COLO829 (cell line): Measurements from ENCODE around the gene ESRRB.

Experiments used
- DNase-seq: peaks from one replicate; pipeline ENCODE4 v3.0.0; 2012; ENCODE audit warnings: low spot score

ESRRB gene

DNA sequence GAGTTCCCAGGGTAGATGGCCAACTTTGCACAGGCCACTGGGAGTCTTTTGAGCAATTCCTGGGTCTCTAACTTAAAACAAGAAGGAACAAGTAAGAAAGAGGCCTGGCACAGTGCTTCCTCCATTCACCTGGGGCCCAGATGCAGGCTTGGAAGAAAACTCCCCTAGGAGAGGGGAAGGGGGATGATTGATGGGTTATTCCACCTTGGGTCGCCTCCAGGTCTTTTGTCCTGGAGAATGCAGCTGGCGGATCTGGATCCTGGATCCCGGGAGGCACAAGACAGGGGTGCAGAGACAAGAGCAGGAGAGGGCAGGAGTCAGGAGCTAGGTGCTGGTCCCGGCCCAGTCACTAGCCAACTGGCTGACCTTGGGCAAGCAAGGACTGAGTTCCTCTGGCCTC lies 74.5 kb downstream of the ESRRB start:
- no peak for DNase-seq

DNA sequence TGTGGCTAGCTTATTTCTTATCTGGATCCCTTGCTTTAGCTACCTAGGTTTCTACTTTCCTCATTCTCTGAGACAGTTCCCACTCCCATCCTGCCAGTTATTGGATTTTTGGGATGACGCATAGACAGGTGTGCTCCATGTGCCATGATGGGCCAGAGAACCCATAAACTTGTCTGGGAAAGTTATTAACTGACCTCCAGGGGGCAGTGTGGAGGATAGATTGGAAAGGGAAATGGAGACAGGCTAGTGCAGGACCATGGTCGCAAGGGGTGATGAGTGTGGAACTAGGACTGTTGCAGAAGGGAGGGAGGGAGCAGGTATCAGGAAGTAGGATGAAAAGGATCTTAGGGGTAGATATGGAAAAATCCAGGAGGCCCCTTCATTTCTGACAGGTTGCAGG lies 80.3 kb downstream of the ESRRB start:
- peak; percentile 48 for DNase-seq

DNA sequence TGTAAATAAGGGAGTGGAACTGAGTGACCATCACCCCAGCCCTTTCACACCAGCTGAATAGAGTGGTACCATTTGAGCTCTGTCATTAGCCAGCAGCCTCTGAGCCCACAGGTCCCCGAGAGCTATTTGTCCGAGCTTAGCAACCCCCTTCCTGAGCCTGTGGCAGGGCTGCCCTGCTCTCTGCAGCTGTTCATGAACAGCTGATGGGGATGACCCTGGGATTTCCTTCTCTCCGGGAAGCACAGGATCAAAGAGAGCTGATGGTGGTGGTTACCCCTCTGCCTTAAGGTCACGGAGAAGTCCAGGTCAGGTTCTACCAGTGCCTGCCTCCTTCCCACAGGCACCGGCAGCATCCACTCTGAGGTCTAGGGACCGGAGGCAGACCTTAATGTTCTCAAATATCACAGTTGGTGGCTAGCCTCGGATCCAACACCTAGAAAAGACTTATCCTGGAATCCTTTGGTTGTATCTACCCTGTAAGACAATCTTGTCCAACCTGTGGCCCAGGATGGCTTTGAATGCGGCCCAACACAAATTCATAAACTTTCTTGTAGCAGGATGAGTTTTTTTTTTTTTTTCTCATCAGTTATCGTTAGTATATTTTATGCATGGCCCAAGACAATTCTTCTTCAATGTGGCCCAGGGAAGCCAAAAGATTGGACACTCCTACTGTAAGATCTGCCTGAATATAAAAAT lies 81.1 kb downstream of the ESRRB start:
- no peak for DNase-seq

DNA sequence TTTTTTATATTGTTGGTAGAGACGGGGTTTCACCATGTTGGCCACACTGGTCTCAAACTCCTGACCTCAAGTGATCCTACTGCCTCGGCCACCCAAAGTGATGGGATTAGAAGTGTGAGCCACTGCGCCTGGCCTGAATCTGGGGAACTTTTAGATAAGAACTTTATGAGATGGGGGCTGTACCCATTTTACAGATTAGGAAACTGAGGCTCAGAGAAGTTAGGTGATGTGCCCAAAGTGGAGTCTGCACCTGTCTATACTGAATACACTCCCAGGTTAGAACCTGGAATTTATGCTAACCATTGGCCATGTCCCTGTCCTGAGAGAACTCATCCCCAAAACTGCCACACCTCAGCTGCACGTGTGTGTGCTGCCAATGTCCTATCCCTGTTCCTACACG lies 81.9 kb downstream of the ESRRB start:
- DNase-seq = no peak

DNA sequence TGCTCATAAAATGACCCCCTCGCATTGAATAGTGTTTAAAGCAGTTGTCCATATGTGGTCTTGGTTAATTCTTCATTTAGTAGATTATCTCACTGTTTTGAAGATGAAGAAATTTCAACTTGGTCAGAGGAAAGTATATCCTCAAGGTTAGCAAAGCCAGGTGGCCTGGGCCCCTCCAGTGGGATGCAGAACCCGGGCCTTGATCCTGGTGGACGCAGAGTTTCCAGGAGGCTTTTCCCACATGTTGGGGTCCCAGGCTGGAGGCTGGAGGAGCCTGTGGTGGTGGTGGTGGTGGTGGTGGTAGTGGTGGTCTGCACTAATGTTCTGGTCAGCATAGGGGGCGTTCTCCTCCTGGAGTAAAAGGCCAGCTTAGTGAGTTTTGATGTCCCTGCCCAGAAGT lies 85.9 kb downstream of the ESRRB start:
- DNase-seq = no peak

DNA sequence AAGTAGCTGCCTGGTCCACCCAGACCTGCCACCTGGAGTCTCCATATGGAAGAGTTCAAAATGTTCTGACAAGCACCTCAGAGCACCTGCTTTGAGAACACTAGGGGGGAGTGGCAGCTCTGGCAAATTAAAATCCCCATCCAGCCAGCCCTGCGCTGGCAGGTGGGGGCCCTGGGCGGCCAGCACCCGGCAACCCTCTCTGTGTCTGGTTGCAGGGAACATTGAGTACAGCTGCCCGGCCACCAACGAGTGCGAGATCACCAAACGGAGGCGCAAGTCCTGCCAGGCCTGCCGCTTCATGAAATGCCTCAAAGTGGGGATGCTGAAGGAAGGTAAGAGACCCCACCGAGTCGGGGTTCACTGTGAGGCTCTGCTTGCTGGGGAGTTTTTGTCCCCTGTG lies 86.4 kb downstream of the ESRRB start:
- DNase-seq = no peak

DNA sequence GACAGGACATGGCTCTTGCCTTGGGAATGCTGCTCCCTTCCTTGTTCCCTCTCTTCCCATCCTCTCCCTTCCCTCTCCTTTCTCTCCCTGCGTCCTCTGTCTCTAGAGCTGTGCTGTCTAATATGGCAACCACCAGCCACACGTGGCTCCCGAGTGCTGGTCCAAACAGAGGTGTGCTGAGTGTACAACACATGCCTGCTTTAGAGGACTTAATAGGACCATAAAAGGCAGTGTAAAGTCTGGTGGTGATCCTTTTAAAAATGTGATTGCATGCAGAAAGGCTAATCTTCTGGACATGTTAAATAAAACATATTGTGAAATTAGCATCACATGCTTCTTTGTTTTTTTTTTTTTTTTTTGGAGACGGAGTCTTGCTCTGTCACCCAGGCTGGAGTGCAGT lies 87.2 kb downstream of the ESRRB start:
- no peak for DNase-seq

DNA sequence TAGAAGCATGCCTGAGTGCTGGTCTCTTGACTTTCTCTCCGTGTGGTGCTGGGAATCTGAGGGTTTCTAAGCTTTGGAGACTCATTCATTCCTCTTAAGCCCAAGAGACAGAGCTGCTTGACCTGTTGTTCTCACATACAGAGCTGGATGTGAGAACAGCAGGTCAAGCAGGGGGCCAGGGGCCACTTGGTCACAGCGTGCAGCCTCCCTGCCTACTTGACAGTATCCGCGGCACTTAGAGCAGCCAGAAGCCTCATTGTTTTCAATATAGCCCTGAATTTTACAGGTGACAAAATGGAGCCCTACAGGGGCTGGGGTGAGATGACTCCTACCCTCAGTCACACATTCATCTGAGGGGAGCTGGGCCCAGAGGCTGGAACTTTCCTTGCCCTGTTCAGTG lies 88.9 kb downstream of the ESRRB start:
- DNase-seq = no peak

DNA sequence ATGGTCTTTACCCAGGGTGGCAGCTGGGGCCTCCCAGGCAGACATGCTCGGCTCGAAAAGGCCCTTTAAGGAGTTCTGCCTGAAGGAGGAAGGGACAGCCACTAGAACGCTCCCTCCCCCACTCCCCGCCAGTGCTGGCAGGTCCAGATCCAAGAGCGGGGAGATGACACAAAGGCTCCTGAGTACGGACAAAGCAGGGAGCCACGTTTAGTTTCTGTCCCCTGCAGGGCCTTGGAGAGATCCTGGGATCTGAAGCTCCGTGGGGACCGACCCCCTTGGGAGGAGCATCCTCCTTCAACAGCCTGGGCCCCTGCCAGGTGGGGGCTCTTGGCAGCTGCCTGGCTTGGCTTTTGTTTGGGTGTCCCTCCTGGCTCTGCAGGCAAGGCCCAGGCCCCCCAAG lies 89.7 kb downstream of the ESRRB start:
- no peak for DNase-seq

DNA sequence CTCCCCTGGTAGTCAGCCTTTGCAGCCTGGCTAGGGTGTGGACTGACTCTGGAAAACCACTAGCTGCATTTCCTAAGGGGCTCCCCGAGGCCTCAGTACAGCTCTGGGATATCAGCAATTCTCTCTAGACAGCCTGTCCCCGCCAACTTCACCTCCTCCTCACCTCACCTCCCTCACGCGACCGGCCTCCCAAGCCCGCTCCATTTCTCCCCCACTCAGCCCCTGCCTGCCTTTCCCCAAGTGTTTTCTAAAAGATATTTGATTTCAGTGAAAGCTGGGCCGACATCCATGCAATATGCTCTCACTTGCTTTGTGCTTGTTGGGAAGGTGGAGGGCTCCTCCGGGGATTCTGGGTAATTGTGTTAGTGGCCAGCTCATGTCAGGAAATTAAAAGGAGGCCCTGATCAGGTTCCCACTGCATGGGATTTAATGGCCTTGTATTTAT lies 91.8 kb downstream of the ESRRB start:
- DNase-seq = no peak

DNA sequence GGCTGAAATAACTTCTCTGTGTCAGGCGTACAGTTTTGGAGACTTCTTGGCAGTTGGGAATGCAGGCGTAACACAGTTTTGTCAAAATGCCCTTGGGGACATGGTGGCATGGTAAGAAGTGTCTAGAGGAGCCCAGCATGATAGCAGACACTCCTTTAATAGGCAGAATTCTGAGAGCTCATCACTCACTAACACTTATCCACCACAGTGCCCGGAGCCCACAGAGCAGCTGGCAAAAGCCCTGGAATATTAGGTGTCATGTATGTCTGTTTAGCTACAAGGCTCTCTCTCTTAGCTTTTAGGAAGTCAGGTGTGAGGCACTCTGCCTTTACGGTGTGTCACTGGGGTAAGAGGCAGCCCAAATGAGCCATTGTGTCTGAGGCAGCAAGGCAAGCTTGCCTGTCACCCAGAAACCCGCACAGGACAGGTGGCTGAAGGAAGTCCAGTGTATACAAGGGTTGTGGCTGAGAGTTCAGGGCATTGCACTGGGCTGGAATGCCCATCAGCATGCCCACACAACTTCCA lies 96.3 kb downstream of the ESRRB start:
- no peak for DNase-seq

DNA sequence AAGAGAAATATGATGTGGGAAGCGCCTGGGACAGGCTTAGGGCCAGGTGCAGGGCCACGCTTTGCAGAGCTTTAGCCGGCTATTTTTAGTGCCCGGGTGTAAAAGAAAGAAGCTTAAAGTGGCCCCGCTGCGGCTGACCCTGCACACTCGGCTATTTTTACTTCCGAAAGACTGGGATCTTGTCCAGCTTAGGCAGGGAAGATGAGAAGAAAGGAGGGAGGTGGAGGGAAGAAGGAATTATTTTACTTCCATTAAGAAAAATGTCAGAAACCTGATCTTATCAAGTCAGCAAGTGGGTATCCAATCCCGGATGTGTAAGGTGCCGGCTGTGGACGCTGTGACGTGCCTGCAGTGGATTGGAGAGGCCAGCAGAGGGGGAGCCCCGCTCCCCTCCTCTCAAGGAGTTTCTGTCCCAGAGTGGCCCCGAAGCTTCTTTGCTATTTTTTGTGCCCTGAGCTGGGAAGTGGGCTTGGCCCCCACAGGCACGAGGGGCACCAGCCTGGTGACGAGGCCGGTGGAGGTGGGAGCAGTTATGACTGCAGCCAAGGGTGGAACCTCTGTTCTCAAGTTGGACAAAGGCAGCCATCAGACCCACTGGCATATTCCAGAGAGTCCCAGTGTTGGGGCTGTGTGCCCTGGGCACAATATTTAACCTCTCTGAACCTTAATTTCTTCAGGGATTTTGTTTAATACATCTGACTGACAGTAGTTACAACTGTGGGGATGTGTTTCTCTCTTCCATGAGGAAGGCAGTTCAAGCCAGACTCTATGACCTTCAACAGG lies 97.7 kb downstream of the ESRRB start:
- DNase-seq = peak; percentile 13

DNA sequence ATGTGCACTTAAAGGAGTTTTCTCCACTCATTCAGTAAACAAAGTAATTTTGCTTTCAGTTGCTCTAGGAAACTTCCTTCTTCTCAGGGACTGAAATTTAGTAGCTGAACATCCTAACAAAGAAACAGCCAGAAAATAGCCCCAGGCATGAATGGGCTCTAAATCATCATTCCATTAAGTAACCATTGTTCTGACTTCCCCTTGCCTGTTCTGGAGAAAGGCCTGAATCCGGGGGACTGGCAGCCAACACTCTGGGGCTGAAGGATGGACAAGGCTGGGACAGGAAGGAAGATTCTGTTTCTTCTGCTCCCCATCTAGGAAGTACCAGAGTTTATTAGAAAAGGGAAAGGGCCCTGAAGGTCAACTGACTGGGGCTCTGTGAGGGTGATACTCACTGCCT lies 104.5 kb downstream of the ESRRB start:
- DNase-seq = peak; percentile 15

DNA sequence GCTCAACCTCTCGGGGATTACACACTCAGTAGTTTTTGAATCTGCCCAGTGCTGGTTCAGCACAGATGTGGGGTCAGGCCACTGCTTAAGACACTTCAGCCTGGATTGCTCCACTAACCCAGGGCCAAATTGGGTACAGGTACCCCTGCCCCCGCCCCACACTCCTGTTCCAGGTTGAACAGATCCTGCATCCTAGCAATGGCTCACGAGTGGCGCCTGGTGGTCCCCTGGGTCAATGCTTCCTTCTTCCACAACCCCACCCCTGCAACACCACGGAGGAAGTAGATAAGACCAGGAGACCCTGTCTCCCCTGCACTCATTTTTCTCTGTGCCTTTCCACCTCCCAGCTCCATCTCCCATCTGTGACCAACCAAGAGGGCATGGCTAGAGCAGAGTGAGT lies 108.4 kb downstream of the ESRRB start:
- no peak for DNase-seq

DNA sequence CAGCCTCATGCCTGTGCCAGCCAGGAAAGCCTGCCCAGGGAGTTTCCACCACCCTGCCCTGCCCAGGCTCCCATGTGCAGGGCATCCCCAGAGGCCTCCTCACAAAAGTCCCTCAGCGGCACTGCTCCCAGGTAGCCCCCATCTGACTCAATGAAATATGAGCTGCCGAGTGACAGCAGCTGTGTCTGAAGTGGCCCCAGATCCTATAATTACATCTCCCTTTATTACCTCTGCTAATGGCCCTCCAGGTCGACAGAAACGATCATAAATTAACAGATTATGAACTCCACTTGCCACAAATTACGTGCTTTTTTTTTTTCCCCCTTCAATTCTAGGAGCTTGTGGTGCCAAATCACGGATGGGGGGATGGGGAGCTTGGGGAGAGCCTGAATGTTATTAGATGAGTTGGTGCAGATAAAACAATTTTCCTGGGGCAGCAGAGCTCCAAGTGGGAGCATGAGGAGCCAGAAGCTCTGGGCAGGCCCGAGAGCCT lies 110.4 kb downstream of the ESRRB start:
- no peak for DNase-seq

DNA sequence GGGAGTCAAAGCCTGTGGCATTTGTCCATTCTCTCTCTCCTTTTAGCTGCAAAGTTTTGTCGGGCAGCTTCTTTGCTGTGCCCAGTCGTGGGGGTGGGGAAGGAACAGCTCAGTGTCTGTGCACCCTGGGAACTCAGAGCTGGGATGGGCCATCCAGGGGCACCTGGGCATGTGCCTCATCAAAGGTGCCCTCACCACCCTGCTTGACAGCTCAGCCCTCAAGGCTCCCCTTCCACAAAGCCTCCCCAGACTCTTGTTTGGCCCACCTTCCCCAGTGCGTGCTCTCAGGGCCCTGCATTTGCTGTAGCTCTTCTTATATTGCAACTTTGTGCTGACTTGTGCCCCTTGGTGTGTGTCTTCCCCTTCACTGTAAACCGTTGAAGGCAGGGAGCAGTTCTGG lies 112.6 kb downstream of the ESRRB start:
- DNase-seq = no peak

DNA sequence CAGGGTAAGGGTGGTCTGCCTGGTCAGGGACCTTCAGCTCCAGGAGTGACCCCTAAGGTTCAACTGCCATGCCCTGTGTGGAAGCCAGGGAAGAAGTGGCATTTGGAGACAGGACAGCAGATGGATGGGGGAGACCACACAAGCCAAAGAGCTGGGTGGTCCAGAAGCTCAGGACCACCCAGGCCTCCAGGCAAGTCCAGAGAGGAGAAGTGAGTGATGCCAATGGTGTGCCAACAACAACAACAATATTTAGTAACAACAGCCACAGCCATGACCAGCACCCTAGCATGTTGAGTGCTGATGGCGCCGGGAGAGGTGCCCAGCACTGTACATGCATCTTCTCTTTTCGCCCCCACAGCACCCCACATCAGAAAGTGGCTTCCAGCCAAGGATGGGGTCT lies 113.7 kb downstream of the ESRRB start:
- no peak for DNase-seq

DNA sequence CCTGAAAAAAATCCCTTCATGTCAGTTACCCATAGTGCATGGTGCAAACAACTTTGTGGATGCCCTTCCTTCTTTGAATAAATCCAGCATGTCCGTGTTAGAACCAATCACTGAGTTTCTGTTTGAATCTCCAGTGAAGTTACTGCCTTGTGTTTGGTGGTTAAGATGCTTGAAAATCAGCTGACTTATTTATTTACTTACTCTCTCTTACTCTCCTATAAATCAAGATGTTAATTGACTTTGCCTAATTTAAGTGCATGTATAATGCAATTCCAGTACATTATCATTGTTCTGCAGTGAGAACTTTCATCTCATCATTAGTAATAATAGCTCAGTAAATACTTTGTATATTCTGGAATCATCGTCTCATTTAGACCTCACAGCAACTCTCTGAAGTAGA lies 114.2 kb downstream of the ESRRB start:
- no peak for DNase-seq

DNA sequence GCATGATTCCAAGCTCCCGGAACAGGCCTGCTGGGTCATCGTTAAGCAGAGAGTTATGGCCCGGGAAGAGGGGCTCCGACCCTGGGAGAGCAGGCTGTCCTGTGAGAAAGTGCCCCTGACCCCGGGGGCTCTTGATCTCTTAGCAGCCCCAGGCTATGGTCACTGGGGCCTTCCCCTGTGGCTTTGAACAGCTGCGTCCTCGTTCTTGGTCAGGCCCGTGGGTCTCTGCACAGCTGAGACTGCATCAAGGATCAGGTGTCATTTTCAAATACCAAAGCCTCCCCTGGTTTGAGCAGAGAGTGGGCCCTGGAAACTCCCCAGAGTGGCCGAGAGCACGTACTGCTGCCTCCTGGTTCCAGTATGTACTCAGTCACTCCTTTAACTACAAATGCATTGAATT lies 114.8 kb downstream of the ESRRB start:
- no peak for DNase-seq

DNA sequence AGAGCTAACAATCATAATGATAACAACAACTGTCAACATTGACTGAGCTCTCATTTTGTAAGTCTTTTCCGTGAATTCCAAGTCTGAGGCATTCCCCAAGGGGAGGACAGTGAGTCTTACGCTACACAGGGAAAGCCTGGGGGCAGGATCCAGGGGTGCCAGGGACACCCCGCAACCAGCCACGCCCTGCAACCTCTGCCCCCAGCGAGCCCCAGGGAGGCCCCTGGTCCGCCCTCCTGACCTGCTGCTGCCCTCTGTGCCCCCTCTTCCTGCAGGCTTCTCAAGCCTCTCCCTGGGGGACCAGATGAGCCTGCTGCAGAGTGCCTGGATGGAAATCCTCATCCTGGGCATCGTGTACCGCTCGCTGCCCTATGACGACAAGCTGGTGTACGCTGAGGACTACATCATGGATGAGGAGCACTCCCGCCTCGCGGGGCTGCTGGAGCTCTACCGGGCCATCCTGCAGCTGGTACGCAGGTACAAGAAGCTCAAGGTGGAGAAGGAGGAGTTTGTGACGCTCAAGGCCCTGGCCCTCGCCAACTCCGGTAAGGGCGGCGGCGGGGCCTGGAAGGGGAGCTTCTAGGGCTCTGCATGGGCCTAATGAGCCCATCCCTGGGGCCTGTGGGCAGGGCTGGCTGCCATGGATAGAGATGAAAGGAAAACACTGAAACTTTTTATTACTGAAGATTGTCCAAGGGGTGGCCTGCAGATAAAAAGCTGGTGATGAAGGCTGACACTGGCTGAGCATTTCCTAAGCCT lies 115.4 kb downstream of the ESRRB start:
- DNase-seq = no peak

DNA sequence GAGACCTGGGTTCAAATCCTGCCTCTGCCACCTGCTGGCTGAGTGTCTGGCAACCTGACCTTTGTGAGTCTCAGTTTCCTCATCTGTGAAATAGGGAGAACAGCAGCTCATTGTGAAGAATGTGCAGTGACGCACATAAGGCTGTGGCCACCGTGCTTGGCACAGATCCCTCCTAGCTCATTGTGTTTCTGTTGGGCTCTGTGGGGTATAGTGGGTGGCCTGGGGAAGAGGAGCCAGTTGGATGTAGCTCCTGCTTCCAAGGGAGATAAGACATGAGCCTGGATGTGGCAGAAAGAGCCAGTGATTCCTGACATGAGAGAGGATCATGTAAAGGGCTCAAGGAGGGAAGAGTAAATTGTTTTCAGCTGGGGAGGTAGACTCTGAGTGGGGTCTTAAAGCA lies 120.0 kb downstream of the ESRRB start:
- no peak for DNase-seq

DNA sequence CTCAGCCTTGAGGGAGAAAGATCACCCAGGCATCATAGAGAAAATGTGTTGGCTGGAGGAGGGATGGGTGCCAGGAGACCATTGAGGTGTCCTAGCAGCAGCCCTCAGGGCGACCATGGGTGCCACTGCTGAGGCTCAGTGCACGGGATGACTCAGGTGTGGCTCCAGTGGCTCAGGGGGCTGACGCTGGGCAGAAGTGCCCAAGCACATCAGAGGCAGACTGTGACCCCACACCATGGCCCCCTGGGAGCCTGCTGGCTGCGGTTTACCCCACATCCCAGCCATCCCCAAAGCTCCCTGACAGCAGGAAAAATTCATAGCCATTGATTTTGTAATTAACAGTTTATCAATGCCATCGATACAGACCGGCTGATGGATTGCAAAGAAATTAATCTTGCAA lies 120.7 kb downstream of the ESRRB start:
- no peak for DNase-seq
